HepG2 (cell line): ENCODE measurements around the gene FAM222B. TPM values are rescaled to one million over a fixed set of nuclear protein-coding genes. Genes with fewer than 3 reads are reported as not detected.

ENCODE experiments used
- HMG20B ChIP-seq: conservative IDR thresholded peaks from 2 replicates; pipeline ENCODE4 v1.6.1; 2016; ENCODE audit warnings: missing genetic modification reagents, missing compliant biosample characterization
- MIER2 ChIP-seq: IDR thresholded peaks from 2 replicates; pipeline ENCODE4 v1.6.1; 2016; ENCODE audit warnings: missing biosample characterization, missing genetic modification reagents
- MXI1 ChIP-seq: IDR thresholded peaks from 3 replicates; pipeline ENCODE4 v1.6.1; 2012; ENCODE audit warnings: low read depth, low read length, inconsistent platforms, borderline replicate concordance
- NBN ChIP-seq: fragments of 450-650 bp; conservative IDR thresholded peaks from 2 replicates; pipeline ENCODE4 v1.6.1; 2017
- NCOA5 ChIP-seq: sonication (generic); formaldehyde crosslinking; IDR thresholded peaks from 2 replicates; pipeline ENCODE4 v1.4.0; 2020; ENCODE audit warnings: missing genetic modification reagents
- NFYB ChIP-seq: sonication (generic); formaldehyde crosslinking; IDR thresholded peaks from 2 replicates; pipeline ENCODE4 v1.4.0; 2020; ENCODE audit warnings: missing genetic modification reagents
- POLR2A ChIP-seq, 2 experiments: IDR thresholded peaks; 2 replicates each; pipeline ENCODE4 v1.6.1; 2011; ENCODE audit warnings: low read depth in 2 of 2, low read length in 2 of 2, mild to moderate bottlenecking in 1 of 2, moderate library complexity in 1 of 2; ENCODE audit not compliant: insufficient read depth in 1 of 2
- RAD51 ChIP-seq: fragments of 450-650 bp; IDR thresholded peaks from 2 replicates; pipeline ENCODE4 v1.6.1; 2016; ENCODE audit warnings: borderline replicate concordance
- RBM22 ChIP-seq: fragments of 200-400 bp; formaldehyde crosslinking; optimal IDR thresholded peaks from 2 replicates; pipeline ENCODE3; 2017; ENCODE audit warnings: mild to moderate bottlenecking, low read length, moderate library complexity
- SNAI1 ChIP-seq: sonication (generic); formaldehyde crosslinking; IDR thresholded peaks from 2 replicates; pipeline ENCODE4 v1.5.0; 2020; ENCODE audit warnings: mild to moderate bottlenecking, missing genetic modification reagents, borderline replicate concordance
- TBX3 ChIP-seq: fragments of 450-650 bp; IDR thresholded peaks from 2 replicates; pipeline ENCODE4 v1.6.1; 2017; ENCODE audit warnings: antibody characterized with exemption, mild to moderate bottlenecking, inconsistent platforms, borderline replicate concordance
- TCF7L2 ChIP-seq: IDR thresholded peaks from 2 replicates; pipeline ENCODE4 v1.6.1; 2011; ENCODE audit warnings: mild to moderate bottlenecking, low read depth, low read length, moderate library complexity
- TOE1 ChIP-seq: sonication (generic); formaldehyde crosslinking; IDR thresholded peaks from 2 replicates; pipeline ENCODE4 v1.4.0; 2020; ENCODE audit warnings: mild to moderate bottlenecking, missing genetic modification reagents
- TRIM24 ChIP-seq: sonication (generic); formaldehyde crosslinking; IDR thresholded peaks from 2 replicates; pipeline ENCODE4 v1.8.0; 2022; ENCODE audit warnings: mild to moderate bottlenecking, missing genetic modification reagents
- ZNF17 ChIP-seq: sonication (generic); formaldehyde crosslinking; IDR thresholded peaks from 2 replicates; pipeline ENCODE4 v1.5.0; 2020; ENCODE audit warnings: mild to moderate bottlenecking, missing genetic modification reagents
- ZNF207 ChIP-seq: fragments of 450-650 bp; IDR thresholded peaks from 2 replicates; pipeline ENCODE4 v1.6.1; 2016; ENCODE audit warnings: antibody characterized with exemption, borderline replicate concordance
- ZNF446 ChIP-seq: sonication (generic); formaldehyde crosslinking; IDR thresholded peaks from 2 replicates; pipeline ENCODE4 v1.5.0; 2020; ENCODE audit warnings: mild to moderate bottlenecking, missing genetic modification reagents
- ZNF451 ChIP-seq: sonication (generic); formaldehyde crosslinking; IDR thresholded peaks from 2 replicates; pipeline ENCODE4 v1.5.0; 2020; ENCODE audit warnings: mild to moderate bottlenecking, missing genetic modification reagents
- ZNF468 ChIP-seq: sonication (generic); formaldehyde crosslinking; IDR thresholded peaks from 2 replicates; pipeline ENCODE4 v1.8.0; 2022; ENCODE audit warnings: mild to moderate bottlenecking, moderate library complexity, missing genetic modification reagents
- ZNF557 ChIP-seq: sonication (generic); formaldehyde crosslinking; IDR thresholded peaks from 2 replicates; pipeline ENCODE4 v1.4.0; 2020; ENCODE audit warnings: missing genetic modification reagents
- ZNF879 ChIP-seq: sonication (generic); formaldehyde crosslinking; IDR thresholded peaks from 2 replicates; pipeline ENCODE4 v1.8.1; 2023; ENCODE audit warnings: missing genetic modification reagents
- polyA plus RNA-seq, 8 experiments: library from polyadenylated mRNA; depleted of rRNA in 3 of 8; stranded (reverse) in 7 of 8; unstranded in 1 of 8; fragments of >200 nt; fragmentation: Illumina TruSeq in 4 of 8; extraction: Trizol in 4 of 8; gene quantifications; 2 replicates each; pipeline versions ENCODE4 v1.2.1 to v1.2.3, GENCODE V29; 2011 to 2016; ENCODE audit warnings: low read depth in 4 of 8, missing spikeins in 1 of 8, mixed read lengths in 1 of 8; ENCODE audit not compliant: insufficient read depth in 1 of 8
- total RNA-seq, 5 experiments: library from RNA; depleted of rRNA; stranded (reverse); fragments of >200 nt; fragmentation: Illumina TruSeq; extraction: Trizol; gene quantifications; 2 replicates each; pipeline ENCODE4 v1.2.3, GENCODE V29; 2016; ENCODE audit warnings: low read depth in 1 of 5
- TF ChIP-seq, protein P1 (sequence below): sonication (generic); formaldehyde crosslinking; IDR thresholded peaks from 2 replicates; pipeline ENCODE4 v1.4.0; 2020; ENCODE audit warnings: missing genetic modification reagents, mild to moderate bottlenecking, borderline replicate concordance
- TF ChIP-seq, protein P2 (sequence below): sonication (generic); formaldehyde crosslinking; IDR thresholded peaks from 2 replicates; pipeline ENCODE4 v1.8.1; 2023; ENCODE audit warnings: mild to moderate bottlenecking, missing genetic modification reagents
- TF ChIP-seq, protein P3 (sequence below): IDR thresholded peaks from 2 replicates; pipeline ENCODE4 v1.6.1; 2016; ENCODE audit warnings: missing compliant biosample characterization, missing genetic modification reagents, borderline replicate concordance
- TF ChIP-seq, protein P4 (sequence below): sonication (generic); formaldehyde crosslinking; IDR thresholded peaks from 2 replicates; pipeline ENCODE4 v1.4.0; 2020; ENCODE audit warnings: missing genetic modification reagents, borderline replicate concordance

Gene FAM222B
- total and polyA plus RNA-seq, 2 of the 13 experiments (the other 11 are each of a cell fraction or from before 2014, with no cell fraction given) = 3.5 to 7.3 TPM

DNA sequence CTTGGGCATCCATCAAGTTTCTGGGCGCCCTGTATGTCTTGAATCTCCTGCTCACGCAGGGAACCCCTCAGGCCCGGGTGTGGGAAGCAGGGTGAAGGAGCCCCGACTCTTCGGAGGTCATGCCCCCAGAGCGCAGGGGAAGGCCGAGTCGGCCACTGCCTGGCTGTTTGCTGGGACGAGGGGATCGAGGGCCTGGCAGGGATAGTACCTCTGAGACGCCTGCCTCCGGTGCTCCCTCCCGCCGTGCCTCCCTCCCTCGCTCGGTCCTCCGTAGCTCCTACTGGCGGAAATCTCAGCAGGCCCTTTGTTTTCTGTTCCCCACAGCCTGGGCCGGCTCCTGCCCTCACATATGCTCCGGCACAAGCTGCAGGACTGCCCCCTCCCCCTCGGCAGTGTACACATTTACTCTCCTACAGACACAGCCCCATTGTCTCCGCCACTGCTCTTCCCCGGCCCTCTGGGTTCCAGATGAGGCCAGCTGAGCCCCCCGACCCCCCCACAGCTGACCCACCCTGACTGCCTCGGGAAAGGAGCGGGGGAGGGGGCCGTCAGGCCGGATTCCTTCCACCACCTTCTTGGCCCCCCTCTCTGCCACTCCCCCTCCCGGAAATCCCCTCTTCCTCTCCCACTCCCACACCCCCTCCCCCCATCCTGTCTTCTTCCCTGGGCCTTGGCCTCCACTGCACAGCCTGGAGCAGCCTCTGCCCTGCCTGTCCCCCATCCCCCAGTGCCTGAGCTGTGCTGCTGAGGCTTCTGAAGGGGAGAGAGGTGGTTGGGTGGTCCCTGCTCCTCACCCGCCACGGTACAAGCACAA, 97.4 kb downstream of the FAM222B start (continued):
- TF ChIP-seq, protein P1, sequence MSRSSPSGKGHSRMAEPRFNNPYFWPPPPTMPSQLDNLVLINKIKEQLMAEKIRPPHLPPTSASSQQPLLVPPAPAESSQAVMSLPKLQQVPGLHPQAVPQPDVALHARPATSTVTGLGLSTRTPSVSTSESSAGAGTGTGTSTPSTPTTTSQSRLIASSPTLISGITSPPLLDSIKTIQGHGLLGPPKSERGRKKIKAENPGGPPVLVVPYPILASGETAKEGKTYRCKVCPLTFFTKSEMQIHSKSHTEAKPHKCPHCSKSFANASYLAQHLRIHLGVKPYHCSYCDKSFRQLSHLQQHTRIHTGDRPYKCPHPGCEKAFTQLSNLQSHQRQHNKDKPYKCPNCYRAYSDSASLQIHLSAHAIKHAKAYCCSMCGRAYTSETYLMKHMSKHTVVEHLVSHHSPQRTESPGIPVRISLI (CRISPR knock-in tag) = peak; percentile 27; the same call in 1 of the 2 replicates
- TF ChIP-seq ZNF17 (CRISPR knock-in tag) (no peak), POLR2A (IDR thresholded peaks at IDR 0.05; ENCODE audit: insufficient read depth in 1 of 2, low read depth in 2 of 2, low read length in 2 of 2) (peak; percentile 80 to 88), ZNF446 (CRISPR knock-in tag) (no peak; the same call in 1 of the 2 replicates), NCOA5 (CRISPR knock-in tag) (no peak), RAD51 (no peak), TBX3 (no peak), ZNF207 (no peak), NFYB (CRISPR knock-in tag) (no peak), TOE1 (CRISPR knock-in tag) (no peak), MXI1 (peak; percentile 62; the same call in 1 of the 3 replicates), NBN (no peak), ZNF557 (CRISPR knock-in tag) (no peak), TCF7L2 (no peak), MIER2 (no peak), HMG20B (CRISPR knock-in tag) (peak; percentile 73), SNAI1 (CRISPR knock-in tag) (no peak), ZNF451 (peak; percentile 67; the same call in 1 of the 2 replicates), RBM22 (no peak), ZNF879 (CRISPR knock-in tag) (no peak), TRIM24 (CRISPR knock-in tag) (no peak), ZNF468 (CRISPR knock-in tag) (no peak)
- TF ChIP-seq, protein P2, sequence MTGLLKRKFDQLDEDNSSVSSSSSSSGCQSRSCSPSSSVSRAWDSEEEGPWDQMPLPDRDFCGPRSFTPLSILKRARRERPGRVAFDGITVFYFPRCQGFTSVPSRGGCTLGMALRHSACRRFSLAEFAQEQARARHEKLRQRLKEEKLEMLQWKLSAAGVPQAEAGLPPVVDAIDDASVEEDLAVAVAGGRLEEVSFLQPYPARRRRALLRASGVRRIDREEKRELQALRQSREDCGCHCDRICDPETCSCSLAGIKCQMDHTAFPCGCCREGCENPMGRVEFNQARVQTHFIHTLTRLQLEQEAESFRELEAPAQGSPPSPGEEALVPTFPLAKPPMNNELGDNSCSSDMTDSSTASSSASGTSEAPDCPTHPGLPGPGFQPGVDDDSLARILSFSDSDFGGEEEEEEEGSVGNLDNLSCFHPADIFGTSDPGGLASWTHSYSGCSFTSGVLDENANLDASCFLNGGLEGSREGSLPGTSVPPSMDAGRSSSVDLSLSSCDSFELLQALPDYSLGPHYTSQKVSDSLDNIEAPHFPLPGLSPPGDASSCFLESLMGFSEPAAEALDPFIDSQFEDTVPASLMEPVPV (CRISPR knock-in tag) = no peak
- TF ChIP-seq, protein P3, sequence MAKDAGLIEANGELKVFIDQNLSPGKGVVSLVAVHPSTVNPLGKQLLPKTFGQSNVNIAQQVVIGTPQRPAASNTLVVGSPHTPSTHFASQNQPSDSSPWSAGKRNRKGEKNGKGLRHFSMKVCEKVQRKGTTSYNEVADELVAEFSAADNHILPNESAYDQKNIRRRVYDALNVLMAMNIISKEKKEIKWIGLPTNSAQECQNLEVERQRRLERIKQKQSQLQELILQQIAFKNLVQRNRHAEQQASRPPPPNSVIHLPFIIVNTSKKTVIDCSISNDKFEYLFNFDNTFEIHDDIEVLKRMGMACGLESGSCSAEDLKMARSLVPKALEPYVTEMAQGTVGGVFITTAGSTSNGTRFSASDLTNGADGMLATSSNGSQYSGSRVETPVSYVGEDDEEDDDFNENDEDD = no peak
- TF ChIP-seq, protein P4, sequence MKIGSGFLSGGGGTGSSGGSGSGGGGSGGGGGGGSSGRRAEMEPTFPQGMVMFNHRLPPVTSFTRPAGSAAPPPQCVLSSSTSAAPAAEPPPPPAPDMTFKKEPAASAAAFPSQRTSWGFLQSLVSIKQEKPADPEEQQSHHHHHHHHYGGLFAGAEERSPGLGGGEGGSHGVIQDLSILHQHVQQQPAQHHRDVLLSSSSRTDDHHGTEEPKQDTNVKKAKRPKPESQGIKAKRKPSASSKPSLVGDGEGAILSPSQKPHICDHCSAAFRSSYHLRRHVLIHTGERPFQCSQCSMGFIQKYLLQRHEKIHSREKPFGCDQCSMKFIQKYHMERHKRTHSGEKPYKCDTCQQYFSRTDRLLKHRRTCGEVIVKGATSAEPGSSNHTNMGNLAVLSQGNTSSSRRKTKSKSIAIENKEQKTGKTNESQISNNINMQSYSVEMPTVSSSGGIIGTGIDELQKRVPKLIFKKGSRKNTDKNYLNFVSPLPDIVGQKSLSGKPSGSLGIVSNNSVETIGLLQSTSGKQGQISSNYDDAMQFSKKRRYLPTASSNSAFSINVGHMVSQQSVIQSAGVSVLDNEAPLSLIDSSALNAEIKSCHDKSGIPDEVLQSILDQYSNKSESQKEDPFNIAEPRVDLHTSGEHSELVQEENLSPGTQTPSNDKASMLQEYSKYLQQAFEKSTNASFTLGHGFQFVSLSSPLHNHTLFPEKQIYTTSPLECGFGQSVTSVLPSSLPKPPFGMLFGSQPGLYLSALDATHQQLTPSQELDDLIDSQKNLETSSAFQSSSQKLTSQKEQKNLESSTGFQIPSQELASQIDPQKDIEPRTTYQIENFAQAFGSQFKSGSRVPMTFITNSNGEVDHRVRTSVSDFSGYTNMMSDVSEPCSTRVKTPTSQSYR (CRISPR knock-in tag) = peak; percentile 94
